ENCODE results near the gene CAMK2D. TPM values are rescaled to one million over a fixed set of nuclear protein-coding genes. Genes with fewer than 3 reads are reported as not detected.

CAMK2D gene
- total RNA-seq, 6 experiments from 2014 or later = 83.7 to 102 (median 94.1) TPM

GRCh38 chr4:113697429-113697828 lies 64.1 kb downstream of the CAMK2D start:
- no peak overlapping the region for H3K27ac Mint-ChIP-seq
- DNase-seq = no peak
- no peak for TF ChIP-seq CTCF (IDR thresholded peaks at IDR 0.05)
- no peak overlapping the region for H3K4me3 Mint-ChIP-seq
- H3K27me3 Mint-ChIP-seq (ENCODE audit: insufficient read depth) = no peaks in the 10 kb centered on the region
- peaks cover 12% of the 10 kb centered on the region for H3K36me3 Mint-ChIP-seq (ENCODE audit: low read depth)
- peaks cover 35% of the 10 kb centered on the region for H3K4me1 Mint-ChIP-seq (ENCODE audit: low read depth)
- no peaks in the 10 kb centered on the region for H3K9me3 Mint-ChIP-seq

- Mint-ChIP-seq H3K9me3 (no peaks in the 10 kb centered on the region), H3K36me3 (ENCODE audit: low read depth) (peaks cover 12% of the 10 kb centered on the region), H3K4me1 (ENCODE audit: low read depth) (peaks cover 24% of the 10 kb centered on the region), H3K27ac (no peak overlapping the region), H3K4me3 (no peak overlapping the region), H3K27me3 (ENCODE audit: insufficient read depth) (no peaks in the 10 kb centered on the region)
- DNase-seq = no peak
- TF ChIP-seq CTCF (IDR thresholded peaks at IDR 0.05) = no peak
These were observed 66.0 kb downstream of the CAMK2D start for GRCh38 chr4:113695328-113696169.

GRCh38 chr4:113694008-113694407 lies 67.5 kb downstream of the CAMK2D start:
- DNase-seq = no peak

GRCh38 chr4:113692809-113693411 lies 68.6 kb downstream of the CAMK2D start:
- no peak for TF ChIP-seq CTCF (IDR thresholded peaks at IDR 0.05)
- peaks cover 26% of the 10 kb centered on the region for H3K4me1 Mint-ChIP-seq (ENCODE audit: low read depth)
- peaks cover 23% of the 10 kb centered on the region for H3K36me3 Mint-ChIP-seq (ENCODE audit: low read depth)
- no peak for DNase-seq
- no peak overlapping the region for H3K4me3 Mint-ChIP-seq
- H3K9me3 Mint-ChIP-seq = no peaks in the 10 kb centered on the region
- no peaks in the 10 kb centered on the region for H3K27me3 Mint-ChIP-seq (ENCODE audit: insufficient read depth)
- H3K27ac Mint-ChIP-seq = peak overlapping the region; percentile 42

More at GRCh38 chr4:113694008-113694407, 67.5 kb downstream of the CAMK2D start:
- peaks cover 21% of the 10 kb centered on the region for H3K4me1 Mint-ChIP-seq (ENCODE audit: low read depth)
- H3K9me3 Mint-ChIP-seq = no peaks in the 10 kb centered on the region
- H3K4me3 Mint-ChIP-seq = no peak overlapping the region
- H3K36me3 Mint-ChIP-seq (ENCODE audit: low read depth) = peaks cover 16% of the 10 kb centered on the region
- H3K27me3 Mint-ChIP-seq (ENCODE audit: insufficient read depth) = no peaks in the 10 kb centered on the region
- peak overlapping the region; percentile 42 for H3K27ac Mint-ChIP-seq
- no peak for TF ChIP-seq CTCF (IDR thresholded peaks at IDR 0.05)

- DNase-seq = no peak
- no peak for TF ChIP-seq CTCF (IDR thresholded peaks at IDR 0.05)
- Mint-ChIP-seq H3K4me3 (no peak overlapping the region), H3K36me3 (ENCODE audit: low read depth) (peaks cover 27% of the 10 kb centered on the region), H3K4me1 (ENCODE audit: low read depth) (peaks cover 37% of the 10 kb centered on the region), H3K27ac (no peak overlapping the region), H3K27me3 (ENCODE audit: insufficient read depth) (no peaks in the 10 kb centered on the region), H3K9me3 (no peaks in the 10 kb centered on the region)
These were observed 69.9 kb downstream of the CAMK2D start for GRCh38 chr4:113691676-113692075.
